Loucy (cell line): Measurements from ENCODE around the gene FOXC1.

Experiments used
- H2AFZ ChIP-seq: fragments of 200-600 bp; sonication (generic); 2 replicates; pipeline ENCODE4 v1.6.0; 2016; ENCODE audit warnings: antibody characterized with exemption, mild to moderate bottlenecking, low read length, moderate library complexity
- H3F3A ChIP-seq: fragments of 200-600 bp; 2 replicates; pipeline ENCODE4 v1.6.0; 2016; ENCODE audit warnings: antibody characterized with exemption, low read depth, mild to moderate bottlenecking
- H3K27me3 ChIP-seq: fragments of 200-600 bp; sonication (generic); 2 replicates; pipeline ENCODE4 v1.6.1; 2014; ENCODE audit warnings: low read length, mild to moderate bottlenecking; ENCODE audit not compliant: insufficient read depth, poor library complexity, severe bottlenecking
- H3K36me3 ChIP-seq: fragments of 200-600 bp; sonication (generic); 2 replicates; pipeline ENCODE4 v1.6.1; 2016; ENCODE audit warnings: low read length; ENCODE audit not compliant: insufficient read depth
- H3K4me1 ChIP-seq: fragments of 200-600 bp; sonication (generic); 2 replicates; pipeline ENCODE4 v1.5.1; 2014; ENCODE audit warnings: low read length, mild to moderate bottlenecking; ENCODE audit not compliant: insufficient read depth, poor library complexity, severe bottlenecking
- H3K4me2 ChIP-seq: fragments of 200-600 bp; sonication (generic); 2 replicates; pipeline ENCODE4 v1.6.0; 2014; ENCODE audit warnings: antibody characterized with exemption, low read length, low read depth, mild to moderate bottlenecking; ENCODE audit not compliant: poor library complexity, severe bottlenecking
- H3K4me3 ChIP-seq: fragments of 200-600 bp; sonication (generic); 2 replicates; pipeline ENCODE4 v1.5.1; 2014; ENCODE audit warnings: low read length, mild to moderate bottlenecking, mixed read lengths; ENCODE audit not compliant: poor library complexity, severe bottlenecking
- H3K79me2 ChIP-seq: fragments of 200-600 bp; sonication (generic); 2 replicates; pipeline ENCODE4 v1.6.1; 2014; ENCODE audit warnings: low read length; ENCODE audit not compliant: insufficient read depth
- H3K9ac ChIP-seq: fragments of 200-600 bp; sonication (generic); 2 replicates; pipeline ENCODE4 v1.6.0; 2014; ENCODE audit warnings: mild to moderate bottlenecking, low read depth, low read length, moderate library complexity; ENCODE audit not compliant: poor library complexity, severe bottlenecking
- H3K9me2 ChIP-seq: fragments of 200-600 bp; sonication (generic); replicated peaks from 2 replicates; pipeline ENCODE4 v1.6.1; 2016; ENCODE audit warnings: low read depth, low read length, mixed read lengths
- H3K9me3 ChIP-seq: fragments of 200-600 bp; sonication (generic); 2 replicates; pipeline ENCODE4 v1.6.1; 2014; ENCODE audit warnings: mild to moderate bottlenecking, antibody characterized with exemption, low read length, low read depth; ENCODE audit not compliant: insufficient read depth
- H4K20me1 ChIP-seq: fragments of 200-600 bp; sonication (generic); 2 replicates; pipeline ENCODE4 v1.6.0; 2014; ENCODE audit warnings: antibody characterized with exemption, low read length, mild to moderate bottlenecking; ENCODE audit not compliant: insufficient read depth, poor library complexity, severe bottlenecking
- EZH2phosphoT487 ChIP-seq: fragments of 200-600 bp; IDR thresholded peaks from 2 replicates; pipeline ENCODE4 v1.6.1; 2018; ENCODE audit warnings: antibody characterized with exemption, mild to moderate bottlenecking, moderate library complexity, borderline replicate concordance
- TF ChIP-seq, protein P1 (sequence below): fragments of 200-600 bp; sonication (generic); conservative IDR thresholded peaks from 2 replicates; pipeline ENCODE4 v1.5.1; 2014; ENCODE audit warnings: mild to moderate bottlenecking, antibody characterized with exemption, low read length

The FOXC1 gene

DNA sequence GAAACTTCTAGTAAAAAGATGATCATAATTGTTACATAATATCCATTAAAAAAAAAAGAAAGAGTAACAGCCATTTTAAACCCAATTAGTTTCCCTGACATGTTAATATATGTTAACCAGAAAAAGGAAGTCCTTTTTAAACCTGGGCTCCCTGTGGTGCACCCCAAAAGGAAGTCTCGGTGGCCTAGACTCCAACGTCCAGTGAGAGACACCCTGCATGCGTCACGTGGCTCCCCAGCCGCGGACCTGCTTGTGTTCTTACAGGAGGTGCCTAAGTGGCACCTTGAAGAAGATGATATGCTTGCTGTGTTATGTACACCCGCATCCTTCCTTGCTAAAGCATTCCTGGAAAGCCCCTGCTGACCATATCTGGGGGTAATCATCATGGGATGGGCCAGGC lies 50.1 kb downstream of the FOXC1 start:
- Histone ChIP-seq H3K4me2 (no peak overlapping the region), H2AFZ (no peak overlapping the region), H3K79me2 (no peaks in the 10 kb centered on the region), H3K4me1 (peaks cover 5% of the 10 kb centered on the region), H3K27me3 (no peaks in the 10 kb centered on the region), H3K9me3 (no peaks in the 10 kb centered on the region), H4K20me1 (no peaks in the 10 kb centered on the region), H3K9me2 (no peaks in the 10 kb centered on the region), H3F3A (no peaks in the 10 kb centered on the region), H3K4me3 (no peak overlapping the region), H3K9ac (no peak overlapping the region), H3K36me3 (no peaks in the 10 kb centered on the region)
- TF ChIP-seq EZH2phosphoT487, result no peak
- TF ChIP-seq, protein P1, sequence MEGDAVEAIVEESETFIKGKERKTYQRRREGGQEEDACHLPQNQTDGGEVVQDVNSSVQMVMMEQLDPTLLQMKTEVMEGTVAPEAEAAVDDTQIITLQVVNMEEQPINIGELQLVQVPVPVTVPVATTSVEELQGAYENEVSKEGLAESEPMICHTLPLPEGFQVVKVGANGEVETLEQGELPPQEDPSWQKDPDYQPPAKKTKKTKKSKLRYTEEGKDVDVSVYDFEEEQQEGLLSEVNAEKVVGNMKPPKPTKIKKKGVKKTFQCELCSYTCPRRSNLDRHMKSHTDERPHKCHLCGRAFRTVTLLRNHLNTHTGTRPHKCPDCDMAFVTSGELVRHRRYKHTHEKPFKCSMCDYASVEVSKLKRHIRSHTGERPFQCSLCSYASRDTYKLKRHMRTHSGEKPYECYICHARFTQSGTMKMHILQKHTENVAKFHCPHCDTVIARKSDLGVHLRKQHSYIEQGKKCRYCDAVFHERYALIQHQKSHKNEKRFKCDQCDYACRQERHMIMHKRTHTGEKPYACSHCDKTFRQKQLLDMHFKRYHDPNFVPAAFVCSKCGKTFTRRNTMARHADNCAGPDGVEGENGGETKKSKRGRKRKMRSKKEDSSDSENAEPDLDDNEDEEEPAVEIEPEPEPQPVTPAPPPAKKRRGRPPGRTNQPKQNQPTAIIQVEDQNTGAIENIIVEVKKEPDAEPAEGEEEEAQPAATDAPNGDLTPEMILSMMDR, result no peak

DNA sequence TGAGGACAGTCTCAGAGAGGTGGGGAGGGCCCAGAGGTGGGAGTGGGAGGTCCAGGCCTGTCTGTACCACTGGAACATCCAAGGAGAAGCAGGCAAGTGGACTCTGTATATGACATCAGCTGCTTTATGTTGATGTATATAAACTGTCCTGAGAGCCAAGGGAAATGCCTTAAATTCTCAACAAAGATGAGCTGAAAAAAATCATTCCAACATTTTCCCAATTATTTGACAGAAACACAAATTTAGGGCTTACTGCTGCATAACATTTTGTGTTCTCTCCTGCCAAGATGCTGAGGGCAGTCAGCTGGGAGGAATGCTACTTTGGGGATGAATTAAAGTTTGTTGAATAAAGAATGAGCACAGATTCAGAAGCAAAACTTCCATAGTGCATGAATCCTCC lies 52.8 kb downstream of the FOXC1 start:
- no peak overlapping the region for H3K9ac ChIP-seq
- no peak overlapping the region for H3K4me3 ChIP-seq
- no peaks in the 10 kb centered on the region for H3K9me2 ChIP-seq
- no peak for TF ChIP-seq EZH2phosphoT487
- TF ChIP-seq, protein P1, result no peak
- peaks cover 18% of the 10 kb centered on the region for H3K4me1 ChIP-seq
- H3K9me3 ChIP-seq, result no peaks in the 10 kb centered on the region
- no peak overlapping the region for H2AFZ ChIP-seq
- H4K20me1 ChIP-seq, result no peaks in the 10 kb centered on the region
- H3F3A ChIP-seq, result no peaks in the 10 kb centered on the region
- no peaks in the 10 kb centered on the region for H3K27me3 ChIP-seq
- no peak overlapping the region for H3K4me2 ChIP-seq
- no peaks in the 10 kb centered on the region for H3K79me2 ChIP-seq
- H3K36me3 ChIP-seq, result no peaks in the 10 kb centered on the region
